GF-D8 (cell line): Measurements from ENCODE around the gene CACNG1.

ENCODE experiments used
- DNase-seq: peaks from one replicate; lab custom pipeline; 2025; lab: John Stamatoyannopoulos, UW

CACNG1 gene

GRCh38 chr17:67044016-67044772 lies at the start of gene CACNG1:
TSS of gene CACNG1 (plus strand) at chr17:67044554. CDS start at chr17:67044661, 107 bp downstream.
- no peak for DNase-seq

GRCh38 chr17:66994930-66995535 lies 49.3 kb upstream of the CACNG1 start:
- DNase-seq, result no peak

GRCh38 chr17:66995944-66996343 lies 48.4 kb upstream of the CACNG1 start:
- no peak for DNase-seq

GRCh38 chr17:66996926-66997325 lies 47.4 kb upstream of the CACNG1 start:
- DNase-seq, result no peak

- DNase-seq, result no peak
Measured at GRCh38 chr17:67003231-67003630, 41.1 kb upstream of the CACNG1 start.

- no peak for DNase-seq
Measured at GRCh38 chr17:67004181-67004580, 40.2 kb upstream of the CACNG1 start.

- DNase-seq, result no peak
Measured at GRCh38 chr17:67007266-67007665, 37.1 kb upstream of the CACNG1 start.

GRCh38 chr17:67008101-67008500 lies 36.3 kb upstream of the CACNG1 start:
- DNase-seq, result no peak

- no peak for DNase-seq
Measured at GRCh38 chr17:67011527-67012175, 32.7 kb upstream of the CACNG1 start.

GRCh38 chr17:67013891-67014290 lies 30.5 kb upstream of the CACNG1 start:
- DNase-seq, result no peak

- no peak for DNase-seq
Measured at GRCh38 chr17:67015001-67015400, 29.4 kb upstream of the CACNG1 start.

- DNase-seq, result no peak
Measured at GRCh38 chr17:67016039-67016762, 28.2 kb upstream of the CACNG1 start.

- DNase-seq, result no peak
Measured at GRCh38 chr17:67017910-67018309, 26.4 kb upstream of the CACNG1 start.

GRCh38 chr17:67018471-67019434 lies 25.6 kb upstream of the CACNG1 start:
- no peak for DNase-seq

- no peak for DNase-seq
Measured at GRCh38 chr17:67019809-67020208, 24.5 kb upstream of the CACNG1 start.

- DNase-seq, result no peak
Measured at GRCh38 chr17:67020293-67020766, 24.0 kb upstream of the CACNG1 start.

GRCh38 chr17:67021196-67021595 lies 23.2 kb upstream of the CACNG1 start:
- DNase-seq, result no peak

- no peak for DNase-seq
Measured at GRCh38 chr17:67021743-67022450, 22.5 kb upstream of the CACNG1 start.

- DNase-seq, result no peak
Measured at GRCh38 chr17:67022451-67022810, 21.9 kb upstream of the CACNG1 start.

- no peak for DNase-seq
Measured at GRCh38 chr17:67024736-67025135, 19.6 kb upstream of the CACNG1 start.
